Measurements from ENCODE around the gene RAX. TPM values are rescaled to one million over a fixed set of nuclear protein-coding genes. Genes with fewer than 3 reads are reported as not detected.
A peak's percentile ranks its signal among the peaks of the same experiment; 100 is the strongest.

RAX gene
- total and polyA plus RNA-seq, 2 donors from 2014 or later: not detected

- FAIRE-seq (no peak), DNase-seq (no peak)
- peak overlapping the region in 1 of 3 donors; percentile 6 for H3K4me3 ChIP-seq (ENCODE audit: low read length in 3 of 3)
- H3K27ac ChIP-seq (ENCODE audit: low read depth in 2 of 2, low read length in 2 of 2): no peak overlapping the region
- intact Hi-C loops (cut with DNase I): no loop called here
- TF ChIP-seq, protein P1, sequence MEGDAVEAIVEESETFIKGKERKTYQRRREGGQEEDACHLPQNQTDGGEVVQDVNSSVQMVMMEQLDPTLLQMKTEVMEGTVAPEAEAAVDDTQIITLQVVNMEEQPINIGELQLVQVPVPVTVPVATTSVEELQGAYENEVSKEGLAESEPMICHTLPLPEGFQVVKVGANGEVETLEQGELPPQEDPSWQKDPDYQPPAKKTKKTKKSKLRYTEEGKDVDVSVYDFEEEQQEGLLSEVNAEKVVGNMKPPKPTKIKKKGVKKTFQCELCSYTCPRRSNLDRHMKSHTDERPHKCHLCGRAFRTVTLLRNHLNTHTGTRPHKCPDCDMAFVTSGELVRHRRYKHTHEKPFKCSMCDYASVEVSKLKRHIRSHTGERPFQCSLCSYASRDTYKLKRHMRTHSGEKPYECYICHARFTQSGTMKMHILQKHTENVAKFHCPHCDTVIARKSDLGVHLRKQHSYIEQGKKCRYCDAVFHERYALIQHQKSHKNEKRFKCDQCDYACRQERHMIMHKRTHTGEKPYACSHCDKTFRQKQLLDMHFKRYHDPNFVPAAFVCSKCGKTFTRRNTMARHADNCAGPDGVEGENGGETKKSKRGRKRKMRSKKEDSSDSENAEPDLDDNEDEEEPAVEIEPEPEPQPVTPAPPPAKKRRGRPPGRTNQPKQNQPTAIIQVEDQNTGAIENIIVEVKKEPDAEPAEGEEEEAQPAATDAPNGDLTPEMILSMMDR (IDR thresholded peaks at IDR 0.05; ENCODE audit: borderline replicate concordance, extremely low read depth, insufficient read depth): no peak
- no peaks in the 10 kb centered on the region for H3K27me3 ChIP-seq (ENCODE audit: control insufficient read depth, insufficient read depth, low read length)
- H3K9me3 ChIP-seq (ENCODE audit: control insufficient read depth in 2 of 3, insufficient read depth in 1 of 3, low read length in 3 of 3): no peaks in the 10 kb centered on the region
- H3K36me3 ChIP-seq (ENCODE audit: control insufficient read depth in 2 of 3, insufficient read depth in 3 of 3, low read length in 3 of 3): no peaks in the 10 kb centered on the region
- peaks cover 0 to 2% (median 0%) of the 10 kb centered on the region in 3 donors for H3K4me1 ChIP-seq (ENCODE audit: control insufficient read depth in 2 of 3, insufficient read depth in 2 of 3, low read depth in 1 of 3, low read length in 3 of 3)
- no peak overlapping the region for H3K9ac ChIP-seq (ENCODE audit: low read length in 3 of 3)
These were observed 35.6 kb upstream of the RAX start for GRCh38 chr18:59308938-59309260.

- TF ChIP-seq, protein P1 (IDR thresholded peaks at IDR 0.05; ENCODE audit: borderline replicate concordance, extremely low read depth, insufficient read depth): peak; percentile 72
- no peak overlapping the region for H3K27ac ChIP-seq (ENCODE audit: low read depth in 2 of 2, low read length in 2 of 2)
- intact Hi-C loops (cut with DNase I): no loop called here
- H3K9me3 ChIP-seq (ENCODE audit: control insufficient read depth in 2 of 3, insufficient read depth in 1 of 3, low read length in 3 of 3): no peaks in the 10 kb centered on the region
- H3K27me3 ChIP-seq (ENCODE audit: control insufficient read depth, insufficient read depth, low read length): no peaks in the 10 kb centered on the region
- peak overlapping the region in 1 of 3 donors; percentile 6 for H3K4me3 ChIP-seq (ENCODE audit: low read length in 3 of 3)
- no peak for FAIRE-seq
- H3K36me3 ChIP-seq (ENCODE audit: control insufficient read depth in 2 of 3, insufficient read depth in 3 of 3, low read length in 3 of 3): no peaks in the 10 kb centered on the region
- H3K4me1 ChIP-seq (ENCODE audit: control insufficient read depth in 2 of 3, insufficient read depth in 2 of 3, low read depth in 1 of 3, low read length in 3 of 3): peaks cover 0 to 2% (median 0%) of the 10 kb centered on the region in 3 donors
- peak; percentile 76 to 91 (median 83) for DNase-seq
- no peak overlapping the region for H3K9ac ChIP-seq (ENCODE audit: low read length in 3 of 3)
These were observed 35.1 kb upstream of the RAX start for GRCh38 chr18:59308248-59308937.

GRCh38 chr18:59306640-59307039, 33.4 kb upstream of the RAX start:
- H3K27ac ChIP-seq (ENCODE audit: low read depth in 2 of 2, low read length in 2 of 2): no peak overlapping the region
- DNase-seq: no peak
- H3K4me1 ChIP-seq (ENCODE audit: control insufficient read depth in 2 of 3, insufficient read depth in 2 of 3, low read depth in 1 of 3, low read length in 3 of 3): peaks cover 0 to 2% (median 0%) of the 10 kb centered on the region in 3 donors
- H3K27me3 ChIP-seq (ENCODE audit: control insufficient read depth, insufficient read depth, low read length): no peaks in the 10 kb centered on the region
- no peaks in the 10 kb centered on the region for H3K36me3 ChIP-seq (ENCODE audit: control insufficient read depth in 2 of 3, insufficient read depth in 3 of 3, low read length in 3 of 3)
- H3K9me3 ChIP-seq (ENCODE audit: control insufficient read depth in 2 of 3, insufficient read depth in 1 of 3, low read length in 3 of 3): no peaks in the 10 kb centered on the region
- no peak for FAIRE-seq
- no peak overlapping the region for H3K9ac ChIP-seq (ENCODE audit: low read length in 3 of 3)
- TF ChIP-seq, protein P1 (IDR thresholded peaks at IDR 0.05; ENCODE audit: borderline replicate concordance, extremely low read depth, insufficient read depth): no peak
- no peak overlapping the region for H3K4me3 ChIP-seq (ENCODE audit: low read length in 3 of 3)
- intact Hi-C loops (cut with DNase I): no loop called here

Data from kidney (tissue), 14 donors.